Activated CD8-positive, alpha-beta memory T cell treated with anti-CD3 and anti-CD28 coated beads, Interleukin-2, amount 50 U/mL, for 24 hours (primary cell): ENCODE measurements around the gene ZFP57.
"Not testable (repeated sequence)": the region's sequence is repeated elsewhere in the genome, so short reads cannot be mapped to it uniquely, and the experiment has no call there.

Source experiments
- DNase-seq: peaks from one replicate; pipeline ENCODE4 v3.0.0-alpha.2; 2020; ENCODE audit errors: extremely low read depth

ZFP57 gene

GRCh38 chr6:29696147-29697125 is 15.5 kb upstream of the ZFP57 start:
- no peak for DNase-seq

- no peak for DNase-seq
These were observed 13.7 kb upstream of the ZFP57 start for GRCh38 chr6:29694637-29695036.

GRCh38 chr6:29685718-29686326 is 4.9 kb upstream of the ZFP57 start:
- DNase-seq = no peak

GRCh38 chr6:29681811-29682210 is 859 bp upstream of the ZFP57 start:
- DNase-seq = no peak

- DNase-seq = no peak
These were observed 536 bp downstream of the ZFP57 start for GRCh38 chr6:29680416-29680815.

- no peak for DNase-seq
These were observed 990 bp downstream of the ZFP57 start for GRCh38 chr6:29679962-29680361.

GRCh38 chr6:29678114-29678513 is 2.8 kb downstream of the ZFP57 start:
- no peak for DNase-seq

GRCh38 chr6:29676981-29677601 is 3.9 kb downstream of the ZFP57 start:
- DNase-seq = no peak

GRCh38 chr6:29675561-29675960 is 5.4 kb downstream of the ZFP57 start:
- no peak for DNase-seq

- DNase-seq = no peak
These were observed 6.9 kb downstream of the ZFP57 start for GRCh38 chr6:29674008-29674407.

GRCh38 chr6:29673161-29673560 is 7.8 kb downstream of the ZFP57 start:
- no peak for DNase-seq

GRCh38 chr6:29672116-29672515 is 8.8 kb downstream of the ZFP57 start:
- DNase-seq = not testable (repeated sequence)

- DNase-seq = no peak
These were observed 9.9 kb downstream of the ZFP57 start for GRCh38 chr6:29671026-29671425.

- DNase-seq = no peak
These were observed 13.8 kb downstream of the ZFP57 start for GRCh38 chr6:29667158-29667557.

- DNase-seq = no peak
These were observed 14.2 kb downstream of the ZFP57 start for GRCh38 chr6:29666826-29667130.

- no peak for DNase-seq
These were observed 14.8 kb downstream of the ZFP57 start for GRCh38 chr6:29665942-29666825.

GRCh38 chr6:29663300-29664042 is 17.5 kb downstream of the ZFP57 start:
- DNase-seq = no peak

GRCh38 chr6:29661502-29662141 is 19.3 kb downstream of the ZFP57 start:
- not testable (repeated sequence) for DNase-seq

- DNase-seq = no peak
These were observed 19.9 kb downstream of the ZFP57 start for GRCh38 chr6:29661071-29661470.

GRCh38 chr6:29656798-29657197 is 24.2 kb downstream of the ZFP57 start, which contains the start of gene MOG:
TSS of gene MOG (plus strand) at chr6:29657092. CDS start at chr6:29657210, 118 bp downstream.
- DNase-seq = no peak
